DMS153 (cell line): ENCODE data around the gene PHLDA1.
"Not testable (repeated sequence)": the region's sequence is repeated elsewhere in the genome, so short reads cannot be mapped to it uniquely, and the experiment has no call there.

ENCODE experiments used
- DNase-seq: peaks from one replicate; lab custom pipeline; 2025; lab: John Stamatoyannopoulos, UW

Gene PHLDA1

GRCh38 chr12:76018672-76019071 lies 12.9 kb downstream of the PHLDA1 start:
- DNase-seq, result no peak

DNA sequence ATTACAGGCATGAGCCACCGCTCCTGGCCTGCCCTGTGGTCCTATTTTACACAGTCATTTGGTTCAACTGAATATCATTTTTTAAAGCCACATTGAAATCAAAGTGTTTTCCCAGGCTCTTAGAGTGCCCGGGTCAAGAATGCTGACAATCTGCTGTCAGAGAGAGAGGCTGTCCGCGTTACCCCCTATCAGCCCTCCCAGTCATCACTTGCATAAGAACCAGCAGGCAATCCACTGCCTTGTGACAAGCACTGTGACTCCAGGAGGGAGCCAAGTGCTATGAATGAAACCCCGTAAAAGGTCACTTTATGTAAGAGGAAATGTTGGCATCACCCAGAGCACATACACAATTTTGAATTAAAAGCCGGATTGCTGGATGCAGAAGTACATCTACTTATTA lies 13.5 kb downstream of the PHLDA1 start:
- no peak for DNase-seq

DNA sequence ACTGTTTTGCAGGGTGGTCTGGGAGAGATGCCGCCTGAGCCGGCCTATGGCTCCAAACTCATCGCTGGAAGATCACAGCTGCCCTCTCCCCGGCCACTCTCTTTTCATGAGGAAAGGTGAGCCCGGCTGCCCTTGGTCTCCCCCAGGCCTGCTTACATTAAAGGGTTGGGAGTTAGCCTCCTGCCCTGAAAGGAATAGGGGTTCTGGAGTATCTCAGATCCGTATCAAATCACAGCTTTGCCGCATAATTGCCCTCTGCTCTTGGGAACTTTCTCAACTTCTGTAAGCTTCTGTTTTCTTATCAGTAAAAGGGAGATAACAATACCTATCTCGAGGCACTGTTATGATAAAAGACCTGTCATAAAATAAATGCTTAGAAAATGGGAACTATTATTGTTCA lies 17.6 kb downstream of the PHLDA1 start:
- DNase-seq, result no peak

GRCh38 chr12:76013603-76014002 lies 18.0 kb downstream of the PHLDA1 start:
- no peak for DNase-seq

- DNase-seq, result no peak
Measured at GRCh38 chr12:76012644-76013043, 18.9 kb downstream of the PHLDA1 start.

- DNase-seq, result no peak
Measured at GRCh38 chr12:76010732-76011458, 20.7 kb downstream of the PHLDA1 start.

DNA sequence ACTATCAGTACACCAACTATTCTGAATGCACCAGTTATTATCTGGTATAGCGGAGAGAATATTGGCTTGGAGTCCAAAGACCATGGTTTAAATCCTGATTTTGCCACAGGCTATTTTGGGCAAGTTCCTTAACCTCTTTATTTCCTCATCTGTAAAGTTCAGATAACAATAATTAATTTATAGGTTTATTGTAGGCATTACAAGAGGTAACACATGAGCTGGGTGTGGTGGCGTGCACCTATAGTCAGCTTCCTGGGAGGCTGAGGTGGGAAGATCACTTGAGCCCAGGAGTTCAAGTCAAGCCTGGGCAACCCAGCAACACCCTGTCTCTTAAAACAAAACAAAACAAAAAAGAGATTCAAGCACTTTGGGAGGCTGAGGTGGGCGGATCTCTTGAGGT lies 23.1 kb downstream of the PHLDA1 start:
- no peak for DNase-seq

GRCh38 chr12:76007640-76008039 lies 23.9 kb downstream of the PHLDA1 start:
- no peak for DNase-seq

- no peak for DNase-seq
Measured at GRCh38 chr12:76006028-76006925, 25.3 kb downstream of the PHLDA1 start.

GRCh38 chr12:76003355-76003638 lies 28.3 kb downstream of the PHLDA1 start:
- no peak for DNase-seq

- DNase-seq, result no peak
Measured at GRCh38 chr12:76002598-76003354, 28.8 kb downstream of the PHLDA1 start.

DNA sequence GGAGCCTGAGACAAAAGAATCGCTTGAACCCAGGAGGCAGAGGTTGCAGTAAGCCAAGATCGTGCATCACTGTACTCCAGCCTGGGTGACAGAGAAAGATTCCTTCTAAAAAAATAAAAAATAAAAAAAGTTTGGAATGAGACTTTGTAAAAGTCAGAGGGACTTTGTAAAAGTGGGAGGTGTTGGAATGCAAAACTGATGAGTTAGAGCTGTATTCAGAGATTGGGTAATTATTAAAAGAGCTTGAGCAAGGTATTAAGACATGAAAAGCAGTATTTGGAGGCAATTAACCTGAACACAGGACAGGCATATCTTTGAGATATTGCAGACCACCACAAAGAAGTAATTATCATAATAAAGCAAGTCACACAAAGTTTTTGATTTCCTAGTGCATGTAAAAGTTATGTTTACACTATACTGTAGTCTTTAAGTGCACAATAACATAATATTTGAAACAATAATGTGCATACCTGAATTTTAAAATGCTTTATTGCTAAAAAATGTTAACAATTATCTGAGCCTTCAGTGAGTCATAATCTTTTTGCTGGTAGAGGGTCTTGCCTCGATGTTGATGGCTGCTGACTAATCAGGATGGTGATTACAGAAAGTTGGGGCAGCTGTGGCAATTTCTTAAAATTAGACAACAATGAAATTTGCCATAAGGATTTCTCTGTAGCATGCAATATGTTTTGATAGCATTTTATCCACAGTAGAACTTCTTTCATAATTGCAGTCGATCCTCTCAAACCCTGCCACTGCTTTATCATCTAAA lies 33.1 kb downstream of the PHLDA1 start:
- no peak for DNase-seq

GRCh38 chr12:75997658-75998057 lies 33.9 kb downstream of the PHLDA1 start:
- no peak for DNase-seq

DNA sequence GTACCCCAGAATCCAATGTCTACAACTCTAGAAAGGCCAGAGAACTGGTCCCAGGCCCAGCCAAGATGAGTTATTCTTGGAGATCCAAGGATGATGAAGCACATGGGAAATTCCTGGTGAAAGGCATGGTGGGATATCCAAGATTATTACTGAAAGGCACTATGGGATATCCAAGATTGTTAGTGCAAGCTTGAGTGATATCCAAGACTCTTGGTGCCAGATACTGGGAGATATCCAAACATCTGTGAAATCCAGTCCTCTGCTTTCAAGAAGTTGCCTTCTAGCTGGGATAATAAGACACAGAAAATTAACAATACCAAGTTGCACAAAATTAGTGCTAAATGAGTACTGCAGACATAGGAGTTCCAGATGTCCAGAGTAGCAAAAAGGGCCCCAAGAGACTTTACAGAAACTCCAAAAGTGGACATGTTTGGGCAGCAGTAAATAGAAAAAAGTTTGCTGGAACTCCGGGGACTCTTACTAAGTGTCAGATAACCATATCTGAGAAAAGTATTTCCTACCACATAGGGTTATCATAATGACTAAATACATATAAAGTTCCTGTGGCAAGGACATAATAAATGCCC lies 34.6 kb downstream of the PHLDA1 start:
- no peak for DNase-seq

GRCh38 chr12:75995691-75996090 lies 35.9 kb downstream of the PHLDA1 start:
- DNase-seq, result no peak

DNA sequence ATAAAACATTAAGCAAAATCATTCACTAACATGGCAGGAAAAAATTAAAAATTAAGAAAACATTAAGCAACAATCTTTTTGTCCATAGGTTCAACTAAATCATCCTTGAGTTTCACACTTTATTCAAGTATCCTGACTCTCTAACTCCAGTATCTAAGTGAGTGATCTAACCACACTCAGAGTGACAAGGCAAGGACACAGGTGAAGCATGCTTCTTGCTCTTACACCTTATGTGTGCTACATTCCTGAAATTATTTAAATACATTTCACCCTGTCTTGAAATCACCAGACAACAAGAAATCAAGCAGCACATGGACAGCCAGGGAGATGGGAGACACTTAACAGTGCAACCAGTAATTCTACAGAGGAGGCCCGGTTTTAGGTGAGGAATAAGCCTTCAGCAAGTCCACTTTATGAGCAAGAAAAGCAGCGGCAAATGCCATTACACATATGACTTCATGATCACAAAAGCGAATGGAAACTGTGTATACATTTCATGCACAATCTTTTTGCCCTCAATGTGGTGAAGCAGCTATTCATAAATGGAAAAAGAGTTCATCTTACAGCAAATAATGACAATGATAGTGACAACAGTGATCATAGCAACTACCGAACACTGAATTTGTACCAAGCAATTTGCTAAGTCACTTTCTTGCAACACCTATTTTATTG lies 37.4 kb downstream of the PHLDA1 start:
- no peak for DNase-seq

- DNase-seq, result no peak
Measured at GRCh38 chr12:75991753-75992152, 39.8 kb downstream of the PHLDA1 start.

DNA sequence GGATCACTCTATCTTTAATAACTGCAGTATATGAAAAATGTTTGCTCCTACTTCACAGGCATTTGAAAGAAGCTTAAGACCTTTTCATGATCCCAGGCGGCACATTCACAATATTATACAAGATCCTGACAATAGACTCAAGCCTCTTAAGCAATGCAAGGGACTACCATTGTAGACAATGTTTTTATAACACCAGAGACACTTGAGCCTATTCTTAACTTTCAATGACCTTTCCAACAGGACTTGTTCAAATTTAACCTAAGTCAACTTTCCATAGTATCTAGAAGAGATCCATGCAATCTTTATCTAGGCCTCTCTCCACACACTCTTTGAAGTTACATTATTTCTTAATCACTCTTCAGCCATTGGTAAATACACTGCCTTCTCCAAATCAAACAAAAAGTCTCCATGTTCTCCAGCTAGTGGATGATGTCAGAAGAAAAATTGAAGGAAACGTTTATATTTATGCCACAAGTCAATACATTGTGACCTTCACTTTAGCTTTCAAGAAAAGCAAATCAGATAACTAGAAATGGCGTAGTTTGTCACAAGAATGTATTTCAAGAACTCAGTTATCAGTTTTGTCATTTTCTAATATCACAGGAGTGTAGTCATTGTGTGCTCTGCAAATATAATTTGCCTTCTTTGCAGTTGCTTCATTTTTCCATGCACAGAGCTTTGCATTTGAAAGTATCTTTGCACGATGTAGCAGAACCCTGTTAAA lies 41.2 kb downstream of the PHLDA1 start:
- no peak for DNase-seq

- not testable (repeated sequence) for DNase-seq
Measured at GRCh38 chr12:75987709-75988108, 43.9 kb downstream of the PHLDA1 start.

GRCh38 chr12:75986001-75986746 lies 45.4 kb downstream of the PHLDA1 start:
- DNase-seq, result no peak
